Lung (tissue), 12 donors: Measurements from ENCODE around the gene SLC10A2. TPM values are rescaled to one million over a fixed set of nuclear protein-coding genes. Genes with fewer than 3 reads are reported as not detected.
"Not testable (repeated sequence)": the region's sequence is repeated elsewhere in the genome, so short reads cannot be mapped to it uniquely, and the experiment has no call there.

Experiments
- ATAC-seq: fragments of 200-7000 bp; cut with Tn5 transposase; one replicate; pipeline ENCODE4 v1.9.1; 2020; ENCODE audit warnings: moderate number of reproducible peaks; ENCODE audit not compliant: insufficient read depth, low FRiP score
- DNase-seq, 3 donors: peaks; one replicate each; pipeline ENCODE4 v3.0.0-alpha.2; 2013 to 2017
- H3K27ac ChIP-seq, 2 donors: one replicate each; pipeline ENCODE4 v1.5.1; 2013; ENCODE audit warnings: mild to moderate bottlenecking in 2 of 2, moderate library complexity in 2 of 2, control low read depth in 1 of 2, inconsistent platforms in 1 of 2, low read depth in 1 of 2, low read length in 1 of 2
- H3K27me3 ChIP-seq, 3 donors: one replicate each; pipeline ENCODE4 v1.5.1; 2013; ENCODE audit warnings: low read length in 2 of 3; ENCODE audit not compliant: control insufficient read depth in 3 of 3, insufficient read depth in 3 of 3
- H3K36me3 ChIP-seq, 4 donors: one replicate each; pipeline ENCODE4 v1.5.1; 2013; ENCODE audit warnings: low read length in 4 of 4, mild to moderate bottlenecking in 1 of 4, moderate library complexity in 1 of 4; ENCODE audit not compliant: control insufficient read depth in 4 of 4, insufficient read depth in 4 of 4
- H3K4me1 ChIP-seq, 5 donors: one replicate each; pipeline ENCODE4 v1.5.1; 2013; ENCODE audit warnings: low read length in 5 of 5, mild to moderate bottlenecking in 2 of 5, moderate library complexity in 1 of 5; ENCODE audit not compliant: control insufficient read depth in 5 of 5, insufficient read depth in 5 of 5
- H3K4me3 ChIP-seq: one replicate; pipeline ENCODE4 v1.5.1; 2013; ENCODE audit warnings: mild to moderate bottlenecking, control low read depth, moderate library complexity
- H3K9ac ChIP-seq, 2 donors: one replicate each; pipeline ENCODE4 v1.5.1; 2013; ENCODE audit warnings: low read length in 2 of 2, control low read depth in 1 of 2; ENCODE audit not compliant: insufficient read depth in 1 of 2
- H3K9me3 ChIP-seq, 4 donors: one replicate each; pipeline ENCODE4 v1.5.1; 2013; ENCODE audit warnings: low read length in 3 of 4, mild to moderate bottlenecking in 1 of 4, moderate library complexity in 1 of 4; ENCODE audit not compliant: control insufficient read depth in 4 of 4, insufficient read depth in 3 of 4
- WGBS, 2 donors: extraction: QIAGEN DNeasy Blood & Tissue Kit; methylation state at CpG; one replicate each; pipeline ENCODE4 v1.1.7; 2013; 5-methylcytosine and 5-hydroxymethylcytosine counted together
- polyA plus RNA-seq, 2 donors: library from polyadenylated mRNA; stranded (reverse); fragments of 200-250 nt; gene quantifications; one replicate each; pipeline ENCODE4 v1.2.1, GENCODE V29; 2013
- total RNA-seq, 2 donors: library from RNA; depleted of rRNA in 1 of 2; stranded (reverse); fragments of >200 nt in 1 of 2; gene quantifications; one replicate each; pipeline ENCODE4 v1.2.1, GENCODE V29; 2014 to 2021
- TF ChIP-seq, protein P1 (sequence below): IDR thresholded peaks from 2 replicates; pipeline ENCODE4 v1.5.1; 2012; ENCODE audit warnings: mild to moderate bottlenecking; ENCODE audit errors: control extremely low read depth, extremely low read depth
- donor health status: control.
- donor health status: control.
- donor health status: Bipolar disorder and iron deficiency.
- donor health status: healthy.
- donor health status: DM: yes; HTN: yes; CAD: no.

SLC10A2 gene
- total and polyA plus RNA-seq, 4 donors, result 13.7 TPM; not detected in 3

DNA sequence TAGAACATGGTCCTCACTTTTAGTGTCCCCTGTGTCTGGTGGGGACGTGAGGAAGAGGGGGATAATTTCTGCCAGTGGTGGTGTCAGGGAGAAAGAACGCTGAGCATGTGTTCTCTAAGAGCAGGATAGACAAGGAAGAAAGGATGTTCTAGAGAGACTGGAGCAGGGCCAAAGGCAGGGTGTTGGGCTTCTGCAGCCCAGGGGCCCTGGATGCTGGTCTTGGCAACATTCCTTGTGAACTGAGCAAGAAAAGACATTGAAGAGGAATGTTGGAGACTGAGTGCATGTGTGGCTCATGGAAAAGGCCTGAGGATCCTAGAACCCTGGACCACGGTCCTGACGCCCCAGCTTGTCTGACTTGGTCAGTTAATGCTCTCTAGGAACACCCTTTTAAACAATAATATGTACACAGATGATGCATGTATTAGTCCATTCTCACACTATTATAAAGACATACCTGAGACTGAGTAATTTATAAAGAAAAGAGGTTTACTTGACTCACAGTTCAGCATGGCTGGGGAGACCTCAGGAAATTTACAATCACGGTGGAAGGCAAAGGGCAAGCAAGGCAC, 33.6 kb upstream of the SLC10A2 start:
- ATAC-seq, result no peak
- 77 to 91% methylated on average over 5 of the region's 5 CpGs for WGBS, 2 donors

DNA sequence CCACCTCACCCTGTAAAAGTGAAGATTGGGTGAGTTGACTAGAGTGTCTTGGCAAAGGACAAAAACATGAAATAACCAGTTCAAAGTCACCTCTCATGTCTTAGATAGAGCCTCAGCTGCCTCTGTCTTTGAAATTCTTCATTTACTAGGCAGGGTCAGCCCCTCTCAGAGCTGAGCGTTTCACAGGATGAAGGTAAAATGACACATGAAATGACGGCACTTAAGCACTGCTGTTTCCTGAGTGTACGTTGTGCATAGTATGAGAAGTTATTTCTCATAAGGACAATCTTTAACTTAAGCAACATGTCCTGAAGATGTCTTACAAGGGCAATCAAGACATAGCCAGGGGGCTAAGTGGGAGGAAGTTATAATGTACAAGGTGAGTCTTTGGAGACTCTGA, 32.3 kb upstream of the SLC10A2 start:
- H3K36me3 ChIP-seq, result no peaks in the 10 kb centered on the region
- 49 to 58% methylated on average over 3 of the region's 3 CpGs for WGBS, 2 donors
- peaks cover 0 to 7% (median 2%) of the 10 kb centered on the region in 4 donors for H3K9me3 ChIP-seq
- no peaks in the 10 kb centered on the region for H3K27me3 ChIP-seq
- peaks cover 0 to 10% (median 0%) of the 10 kb centered on the region in 5 donors for H3K4me1 ChIP-seq
- no peak overlapping the region for H3K9ac ChIP-seq
- ATAC-seq (no peak), DNase-seq (no peak)
- H3K4me3 ChIP-seq, result no peak overlapping the region
- TF ChIP-seq, protein P1, sequence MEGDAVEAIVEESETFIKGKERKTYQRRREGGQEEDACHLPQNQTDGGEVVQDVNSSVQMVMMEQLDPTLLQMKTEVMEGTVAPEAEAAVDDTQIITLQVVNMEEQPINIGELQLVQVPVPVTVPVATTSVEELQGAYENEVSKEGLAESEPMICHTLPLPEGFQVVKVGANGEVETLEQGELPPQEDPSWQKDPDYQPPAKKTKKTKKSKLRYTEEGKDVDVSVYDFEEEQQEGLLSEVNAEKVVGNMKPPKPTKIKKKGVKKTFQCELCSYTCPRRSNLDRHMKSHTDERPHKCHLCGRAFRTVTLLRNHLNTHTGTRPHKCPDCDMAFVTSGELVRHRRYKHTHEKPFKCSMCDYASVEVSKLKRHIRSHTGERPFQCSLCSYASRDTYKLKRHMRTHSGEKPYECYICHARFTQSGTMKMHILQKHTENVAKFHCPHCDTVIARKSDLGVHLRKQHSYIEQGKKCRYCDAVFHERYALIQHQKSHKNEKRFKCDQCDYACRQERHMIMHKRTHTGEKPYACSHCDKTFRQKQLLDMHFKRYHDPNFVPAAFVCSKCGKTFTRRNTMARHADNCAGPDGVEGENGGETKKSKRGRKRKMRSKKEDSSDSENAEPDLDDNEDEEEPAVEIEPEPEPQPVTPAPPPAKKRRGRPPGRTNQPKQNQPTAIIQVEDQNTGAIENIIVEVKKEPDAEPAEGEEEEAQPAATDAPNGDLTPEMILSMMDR, result no peak
- H3K27ac ChIP-seq, result no peak overlapping the region

More for the DNA sequence above, 33.6 kb upstream of the SLC10A2 start:
- no peaks in the 10 kb centered on the region for H3K36me3 ChIP-seq
- no peak overlapping the region for H3K27ac ChIP-seq
- H3K4me1 ChIP-seq, result peaks cover 0 to 10% (median 0%) of the 10 kb centered on the region in 5 donors
- DNase-seq, result no peak
- TF ChIP-seq, protein P1, result no peak
- H3K4me3 ChIP-seq, result no peak overlapping the region
- H3K27me3 ChIP-seq, result no peaks in the 10 kb centered on the region
- no peak overlapping the region for H3K9ac ChIP-seq
- peaks cover 0 to 4% (median 2%) of the 10 kb centered on the region in 4 donors for H3K9me3 ChIP-seq

DNA sequence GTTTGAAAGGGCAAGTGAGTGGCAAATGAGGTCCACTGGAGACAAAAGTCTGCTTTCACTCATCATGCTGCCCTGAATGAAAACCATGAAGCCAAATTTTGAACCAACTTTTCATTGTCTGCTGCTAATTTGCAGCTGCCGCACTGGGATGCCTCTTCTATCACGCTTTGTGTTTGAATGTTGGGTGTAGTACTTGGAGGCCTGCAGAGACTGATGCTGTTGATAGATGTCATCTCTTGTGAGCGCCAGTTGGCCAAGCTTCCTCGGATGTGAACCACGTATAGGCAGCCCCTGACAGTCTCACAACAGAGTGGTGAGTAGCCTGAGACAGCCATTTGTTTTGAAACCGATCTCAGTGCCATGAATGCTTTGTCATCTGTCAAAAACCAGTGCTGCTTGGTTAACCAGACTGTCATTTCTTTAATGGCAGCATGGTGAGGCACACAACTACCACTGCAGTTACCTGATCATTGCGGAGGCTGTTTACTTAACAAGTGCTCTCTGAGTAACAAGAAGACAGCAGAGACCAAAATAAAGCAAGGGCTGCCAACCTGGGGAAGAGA, 31.2 kb upstream of the SLC10A2 start:
- DNase-seq (no peak), ATAC-seq (no peak)
- Histone ChIP-seq H3K4me3 (no peak overlapping the region), H3K9ac (no peak overlapping the region), H3K27ac (no peak overlapping the region), H3K4me1 (peaks cover 0 to 7% (median 0%) of the 10 kb centered on the region in 5 donors), H3K36me3 (no peaks in the 10 kb centered on the region), H3K27me3 (no peaks in the 10 kb centered on the region), H3K9me3 (peaks cover 0 to 13% (median 3%) of the 10 kb centered on the region in 4 donors)
- WGBS, 2 donors, result 87 to 90% methylated on average over 7 of the region's 7 CpGs
- TF ChIP-seq, protein P1, result no peak

DNA sequence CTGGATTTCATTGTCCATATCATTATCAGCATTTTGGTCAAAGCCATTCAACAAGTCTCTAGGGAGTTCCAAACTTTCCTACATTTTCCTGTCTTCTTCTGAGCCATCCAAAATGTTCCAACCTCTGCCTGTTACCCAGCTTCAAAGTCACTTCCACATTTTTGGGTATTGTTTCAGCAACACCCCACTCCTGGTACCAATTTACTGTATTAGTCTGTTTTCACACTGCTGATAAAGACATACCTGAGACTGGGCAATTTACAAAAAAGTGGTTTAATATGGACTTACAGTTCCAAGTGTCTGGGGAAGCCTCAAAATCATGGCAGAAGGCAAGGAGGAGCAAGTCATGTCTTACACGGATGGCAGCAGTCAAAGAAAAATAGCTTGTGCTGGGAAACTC, 27.4 kb upstream of the SLC10A2 start:
- not testable (repeated sequence) for H3K27ac ChIP-seq, H3K9ac ChIP-seq, H3K36me3 ChIP-seq, H3K27me3 ChIP-seq, H3K4me1 ChIP-seq, DNase-seq, ATAC-seq, H3K4me3 ChIP-seq
- 89% methylated on average over 1 of the region's 1 CpG for WGBS, 2 donors
- peaks cover 0 to 20% (median 3%) of the 10 kb centered on the region in 4 donors for H3K9me3 ChIP-seq
